T-helper 9 cell (primary cell): ENCODE data around the gene OR2V2.

ENCODE experiments used
- DNase-seq: peaks from one replicate; pipeline ENCODE4 v3.0.0-alpha.2; 2020

Gene OR2V2

DNA sequence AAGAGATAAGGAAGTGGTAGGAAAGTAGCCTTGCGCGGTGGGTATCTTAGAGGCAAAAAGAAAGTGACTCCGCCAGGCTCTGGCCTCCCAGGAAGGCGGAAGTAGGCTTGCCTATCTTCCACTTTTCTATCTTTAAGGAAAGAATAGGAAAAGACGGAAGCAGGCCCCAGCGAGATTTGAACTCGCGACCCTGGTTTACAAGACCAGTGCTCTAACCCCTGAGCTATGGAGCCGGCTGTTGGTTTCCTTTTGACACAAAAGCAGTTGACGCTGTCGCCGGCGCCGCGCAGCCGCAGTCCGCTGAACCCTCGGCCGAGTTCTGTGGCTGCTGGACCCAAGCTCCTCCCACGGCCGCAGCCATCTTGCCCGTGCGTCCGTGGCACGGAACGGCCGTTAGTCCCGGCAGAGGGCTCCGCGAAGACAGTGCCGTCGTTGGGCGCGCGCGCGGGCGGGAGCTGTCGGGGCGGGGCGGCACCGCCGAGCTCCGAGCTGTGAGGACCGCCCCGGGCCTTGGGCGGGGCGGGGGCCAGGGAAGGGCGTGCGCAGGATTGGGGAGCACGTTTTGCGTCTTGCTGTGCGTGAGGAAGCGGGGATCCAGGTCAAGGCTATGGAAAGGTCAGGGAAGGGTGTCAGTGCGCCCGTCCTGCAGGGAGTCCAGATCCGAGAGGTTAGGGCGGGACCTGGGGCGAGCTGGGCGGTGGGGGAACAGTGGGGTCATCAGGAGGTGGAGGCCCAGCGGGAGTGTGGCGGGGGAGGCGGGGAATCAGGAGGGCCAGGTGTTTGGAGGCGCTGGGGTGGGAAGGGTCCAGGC is 44.3 kb downstream of the OR2V2 start:
- DNase-seq: peak; percentile 95

DNA sequence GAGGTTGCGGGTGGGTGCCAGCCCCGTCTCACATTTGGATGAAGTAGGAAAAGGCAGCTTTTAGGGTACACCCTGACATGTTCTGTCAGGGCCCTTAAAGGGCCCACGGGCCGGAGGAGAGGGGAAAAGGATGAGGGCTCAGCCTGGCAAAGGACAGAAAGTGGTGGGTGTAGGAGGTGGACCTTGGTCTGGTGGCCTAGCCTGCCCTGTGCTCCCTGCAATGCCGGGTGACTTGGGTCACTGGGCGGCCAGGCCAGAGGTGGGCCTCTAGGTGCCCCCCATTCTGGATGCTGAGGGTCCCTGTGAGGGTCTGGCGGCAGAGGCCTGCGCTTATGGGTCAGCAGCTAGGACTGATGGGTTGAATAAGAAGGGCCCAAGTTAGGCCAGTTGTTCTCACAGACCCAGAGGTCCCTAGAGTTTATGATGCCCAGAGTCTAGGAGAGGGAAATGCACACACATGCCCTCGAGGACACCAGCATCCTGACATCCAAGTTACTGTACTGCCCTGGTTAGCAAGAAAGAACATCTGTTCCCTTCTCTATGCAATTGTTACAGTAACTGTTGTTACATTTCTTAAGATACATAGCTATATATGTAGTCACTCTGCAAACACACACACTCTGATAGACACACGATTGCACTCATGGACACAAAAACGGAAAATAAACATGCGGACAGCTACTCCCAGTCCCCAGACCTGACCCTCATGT is 45.1 kb downstream of the OR2V2 start:
- DNase-seq: no peak

DNA sequence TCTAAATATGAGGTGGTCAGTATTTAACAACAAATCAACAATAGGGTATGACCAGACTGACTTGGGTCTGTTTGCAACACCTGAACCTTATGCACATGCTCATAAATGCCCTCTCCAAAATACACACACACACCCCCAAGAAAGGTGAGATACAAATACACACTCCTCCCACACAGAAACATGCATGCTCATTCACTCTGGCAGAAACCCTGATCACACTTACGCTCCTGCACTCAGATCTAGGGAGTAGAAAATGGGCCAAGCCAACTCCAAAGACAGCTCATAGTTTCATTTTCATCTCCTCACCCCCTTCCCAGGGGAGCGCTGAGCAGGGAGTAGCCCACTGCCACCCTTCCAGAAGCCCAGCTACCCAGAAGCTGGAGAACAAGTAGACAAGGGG is 46.3 kb downstream of the OR2V2 start:
- DNase-seq: no peak

DNA sequence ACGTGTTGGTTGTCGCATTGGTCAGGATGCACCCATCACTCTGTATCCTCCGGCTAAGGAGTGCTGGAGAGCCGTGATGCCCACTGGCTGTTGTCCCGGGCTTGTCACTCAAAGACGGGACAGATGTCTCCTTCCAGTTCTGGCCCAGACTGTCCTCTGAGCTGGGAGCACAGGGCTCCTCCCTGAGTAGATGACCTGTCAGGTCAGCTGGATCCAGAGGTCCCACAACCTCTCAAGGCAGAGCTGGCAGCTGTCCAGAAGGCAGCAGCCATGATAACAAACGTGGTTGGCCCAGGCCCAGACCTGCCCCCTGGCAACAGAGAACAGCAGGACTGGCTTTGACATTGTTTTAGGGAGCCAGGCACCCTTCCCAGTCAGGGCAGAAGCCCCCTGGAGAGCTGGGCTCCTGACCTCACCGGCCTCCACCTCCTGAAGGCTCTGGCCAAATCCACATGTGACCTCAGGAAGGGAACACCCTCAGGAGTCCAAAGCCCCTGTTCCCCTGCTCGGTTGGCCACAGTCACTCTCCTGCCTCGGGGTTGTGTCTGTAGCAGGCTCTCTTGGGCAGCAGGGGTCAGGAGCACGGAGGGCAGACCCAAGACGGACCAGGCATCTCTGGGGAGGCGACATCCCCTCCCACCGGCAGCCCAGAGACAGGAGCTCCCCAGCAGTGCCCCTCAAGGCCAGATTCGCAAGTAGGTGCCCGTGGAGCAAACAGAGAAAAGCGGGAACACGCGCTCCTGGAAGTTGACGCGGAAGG is 47.3 kb downstream of the OR2V2 start:
- DNase-seq: no peak

DNA sequence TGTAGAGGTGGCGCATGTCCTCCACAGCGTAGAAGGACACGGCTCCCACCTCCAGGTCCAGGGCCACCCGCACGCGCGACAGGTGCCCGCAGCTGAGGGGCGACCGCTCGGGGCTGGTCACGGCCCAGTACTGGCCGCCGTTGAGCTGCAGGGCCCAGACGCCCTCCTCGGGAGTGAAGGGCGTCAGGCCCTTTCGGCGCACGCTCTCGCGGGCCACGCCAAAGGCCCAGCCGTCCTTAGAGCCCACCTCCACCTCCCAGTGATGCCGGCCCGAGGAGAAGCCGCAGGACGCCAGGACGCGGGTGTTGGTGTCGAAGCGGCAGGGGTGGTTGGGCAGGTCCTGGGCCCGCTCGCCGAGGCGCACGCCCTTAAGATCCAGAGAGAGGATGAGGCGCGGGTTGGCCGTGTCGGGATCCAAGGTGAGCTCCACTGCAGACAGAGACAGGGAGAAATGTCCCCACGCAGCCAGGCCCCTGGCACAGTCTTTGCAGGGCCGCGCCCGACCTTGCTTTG is 47.9 kb downstream of the OR2V2 start:
- no peak for DNase-seq

DNA sequence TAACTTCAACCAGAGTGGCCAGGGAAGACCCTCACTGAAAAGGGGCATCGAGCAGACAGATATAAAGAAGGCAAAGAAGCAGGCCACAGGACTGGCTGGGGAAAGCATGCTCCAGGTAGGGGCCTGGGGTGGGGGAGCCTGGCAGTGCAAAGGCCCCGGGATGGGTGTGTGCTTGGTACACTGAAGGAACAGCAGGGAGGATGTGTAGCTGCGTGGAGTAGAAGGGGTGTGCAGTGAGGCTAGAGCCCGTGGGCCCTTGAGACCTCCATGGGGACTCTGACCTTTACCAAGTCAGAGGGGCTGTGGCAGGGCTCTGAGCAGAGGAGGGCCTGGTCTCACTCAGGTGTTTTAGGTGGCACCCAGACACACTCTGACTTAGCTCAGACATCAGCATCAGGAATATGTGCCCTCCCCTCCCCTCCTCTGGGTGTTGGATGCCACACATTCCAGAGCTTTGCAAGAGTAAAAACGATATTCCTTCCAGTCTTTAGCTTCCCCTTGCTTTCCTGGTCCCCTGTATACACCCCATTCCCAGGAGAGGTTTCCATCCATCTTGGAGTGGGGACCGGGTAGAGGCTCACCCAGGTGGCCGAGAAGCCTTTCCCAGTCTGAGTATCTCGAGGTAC is 50.1 kb downstream of the OR2V2 start:
- no peak for DNase-seq

DNA sequence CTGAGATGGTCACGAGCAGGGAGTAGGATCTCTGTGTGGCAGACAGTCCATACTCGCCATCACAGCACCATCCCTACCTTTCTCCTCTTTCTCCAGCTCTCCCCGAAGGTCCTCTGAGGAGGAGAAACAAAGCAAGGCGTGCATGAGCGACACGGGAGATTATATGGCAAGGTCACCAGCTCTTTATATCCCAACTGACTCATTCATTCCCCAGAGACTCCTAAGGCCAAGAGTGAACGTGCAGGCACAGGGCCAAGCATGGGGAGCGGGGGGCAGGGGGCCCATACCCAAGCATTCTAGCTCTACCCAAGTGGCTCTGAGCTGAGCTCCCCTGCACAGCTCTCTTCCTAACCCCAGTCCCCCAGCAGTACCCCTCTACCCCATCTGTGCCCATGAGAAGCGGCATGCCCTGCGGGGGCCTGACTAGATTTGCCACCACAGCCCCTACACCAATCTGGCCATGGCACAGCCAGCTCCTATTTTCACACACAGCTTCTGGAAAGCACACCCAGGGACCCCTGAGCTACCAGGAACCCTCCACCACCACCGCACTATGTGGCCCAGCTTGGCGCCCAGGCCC is 50.8 kb downstream of the OR2V2 start:
- no peak for DNase-seq

DNA sequence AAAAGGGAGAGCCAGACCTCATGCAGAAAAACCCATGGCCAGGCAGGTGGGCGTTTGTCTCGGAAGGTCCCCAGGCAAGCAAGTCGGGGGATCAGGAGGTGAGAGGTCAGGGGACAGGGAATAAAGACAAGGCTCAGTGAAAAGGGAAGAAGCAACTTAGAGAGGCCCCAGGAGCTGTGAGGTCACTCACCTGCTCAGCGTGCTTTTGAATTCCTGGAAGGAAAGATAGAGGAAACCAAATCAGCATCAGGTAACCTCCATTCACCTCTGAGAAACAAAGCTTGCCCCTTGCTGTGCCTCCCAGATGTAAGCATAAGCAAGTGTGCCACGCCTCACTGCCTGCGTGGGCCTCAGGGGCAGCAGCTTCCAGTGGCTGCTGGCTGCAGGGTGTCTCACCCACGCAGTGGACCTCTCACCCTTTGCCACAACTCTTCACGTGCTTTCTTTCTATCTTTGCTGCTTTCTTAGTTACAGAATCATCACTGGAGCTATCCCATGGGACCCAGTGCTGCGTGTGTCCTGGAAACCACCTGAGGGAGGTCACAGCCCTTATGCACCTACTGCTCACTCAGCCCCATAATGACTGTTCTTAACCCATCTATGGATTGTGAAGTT is 51.6 kb downstream of the OR2V2 start:
- DNase-seq: no peak

DNA sequence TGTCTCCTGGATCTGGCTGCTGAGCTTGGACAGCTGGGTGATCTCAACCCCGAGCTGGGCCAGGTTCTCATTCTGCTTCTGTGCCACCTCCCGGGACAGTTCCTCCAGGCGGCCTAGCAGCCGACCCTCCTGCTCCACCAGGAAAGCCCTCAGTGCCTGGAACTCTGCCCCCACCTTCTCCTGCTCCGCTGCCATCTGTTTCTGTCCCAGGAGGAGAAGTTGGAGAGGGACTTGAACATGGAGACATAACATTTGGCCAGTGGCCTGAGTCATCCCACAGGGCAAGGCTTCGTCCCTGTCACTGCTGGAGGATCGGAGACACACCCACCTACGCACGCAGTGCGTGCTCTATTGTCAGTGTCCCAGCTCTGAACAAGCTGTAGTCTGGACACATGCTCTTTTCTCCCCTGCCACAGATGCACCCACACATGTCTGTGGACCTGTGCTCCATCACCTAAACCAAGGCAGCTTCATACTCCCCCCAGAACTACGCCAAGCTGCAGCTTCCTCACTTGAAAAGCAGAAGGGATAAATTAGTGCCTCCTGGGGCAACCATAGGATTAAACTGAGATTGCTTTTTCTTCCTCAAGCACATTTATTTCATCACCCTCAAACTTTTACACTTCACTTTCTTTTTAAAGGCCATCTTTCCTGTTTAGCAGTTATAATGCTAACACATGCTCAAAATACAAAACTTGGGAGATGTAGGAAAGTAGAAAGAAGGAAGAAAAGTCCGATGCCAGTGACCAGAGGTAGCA is 52.7 kb downstream of the OR2V2 start:
- DNase-seq: no peak

DNA sequence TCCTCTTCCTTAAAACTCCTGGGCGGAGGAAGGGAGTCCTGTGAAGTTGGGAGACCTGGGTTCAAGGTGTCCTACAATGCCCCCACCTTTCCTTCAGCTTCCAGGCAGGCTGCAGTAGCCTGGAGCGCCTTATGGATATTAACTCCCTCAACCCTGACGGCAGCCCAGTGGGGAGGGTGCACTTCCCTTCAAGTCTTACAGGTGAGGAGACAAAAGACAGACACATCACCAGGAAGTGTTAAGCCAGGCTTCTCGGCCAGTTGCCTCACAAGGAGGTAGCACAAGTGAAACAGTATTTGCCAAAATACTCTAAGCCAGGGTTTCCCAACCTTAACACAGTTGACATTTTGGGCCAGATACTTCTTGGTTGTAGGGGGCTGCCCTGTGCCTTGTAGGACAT is 53.4 kb downstream of the OR2V2 start:
- no peak for DNase-seq

DNA sequence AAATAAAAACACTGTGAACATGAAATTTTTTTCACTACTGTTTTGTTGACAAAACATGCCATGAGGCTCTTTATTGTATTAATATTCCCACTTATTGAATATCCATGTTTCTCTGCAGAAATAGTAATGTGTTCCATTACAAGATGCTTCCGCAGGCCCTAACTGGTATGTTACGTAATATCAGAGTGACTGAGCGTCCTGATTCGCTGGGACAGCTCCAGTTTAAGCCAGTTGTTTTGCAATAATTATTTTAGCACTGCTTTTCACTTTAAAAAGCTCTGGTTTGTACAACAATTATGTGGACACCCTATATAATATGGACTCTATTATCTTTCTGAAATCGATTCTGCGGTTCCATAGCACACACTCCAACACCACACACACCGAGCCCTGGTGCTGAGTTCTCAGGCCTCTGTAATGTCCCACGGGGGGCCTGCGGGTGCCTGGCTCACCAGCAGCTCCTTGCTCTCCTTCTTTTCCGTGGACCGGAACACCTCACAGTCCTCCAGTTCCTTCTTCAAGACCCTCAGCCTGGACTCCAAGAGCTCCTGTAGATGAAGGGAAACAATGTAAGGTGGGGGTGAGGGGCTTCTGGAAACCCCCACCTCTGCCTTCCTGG is 55.8 kb downstream of the OR2V2 start:
- no peak for DNase-seq

DNA sequence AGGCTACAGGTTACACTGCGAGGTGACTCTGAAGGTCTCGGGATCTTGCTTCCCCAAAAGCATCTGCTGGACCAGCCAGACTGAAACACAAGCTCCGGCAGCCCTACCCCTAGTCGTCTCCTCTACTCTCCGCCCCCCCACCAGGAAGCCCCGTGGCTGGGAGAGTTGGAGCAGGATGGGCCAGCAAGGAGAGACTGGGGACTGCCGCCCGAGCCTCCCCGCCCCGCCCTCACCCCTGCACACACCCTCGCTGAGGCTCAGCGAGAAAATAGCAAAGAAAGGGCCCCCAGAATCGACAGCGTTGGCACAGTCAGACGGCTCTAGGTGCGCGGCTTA is 56.4 kb downstream of the OR2V2 start:
- DNase-seq: no peak

DNA sequence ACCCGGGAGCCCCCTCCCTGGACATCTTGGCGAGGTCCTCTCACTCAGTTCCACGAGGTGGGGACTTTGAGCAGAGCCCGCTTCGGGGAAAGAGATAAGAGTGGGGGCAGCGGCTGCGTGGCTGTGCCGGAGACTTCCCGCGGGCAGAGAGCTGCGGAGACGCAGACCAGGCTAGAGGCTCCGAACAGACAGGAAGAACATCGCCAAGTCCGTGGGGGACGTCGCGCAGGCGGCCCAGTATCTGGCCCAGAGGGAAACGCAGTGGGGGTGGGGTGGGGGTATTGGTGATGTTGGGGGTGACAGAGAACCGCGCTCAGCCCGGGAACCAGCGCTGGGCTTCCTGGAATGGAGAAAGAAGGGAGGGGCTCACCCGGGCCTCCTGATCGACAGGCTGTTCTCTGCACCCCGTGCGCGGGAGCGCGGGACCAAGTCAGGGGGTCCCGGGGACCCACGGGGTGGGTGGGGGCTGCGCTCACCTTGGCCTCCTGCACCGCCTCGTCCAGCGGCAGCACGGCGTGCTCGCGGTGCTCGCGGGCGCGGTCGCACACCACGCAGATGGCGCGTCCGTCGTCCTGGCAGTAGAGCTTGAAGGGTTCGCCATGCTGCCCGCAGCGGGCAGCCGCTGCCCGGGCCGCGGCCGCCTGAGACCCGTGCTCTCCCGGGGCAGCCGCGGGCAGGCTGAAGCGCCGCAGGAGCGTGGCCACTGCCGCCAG is 56.9 kb downstream of the OR2V2 start:
- DNase-seq: no peak

DNA sequence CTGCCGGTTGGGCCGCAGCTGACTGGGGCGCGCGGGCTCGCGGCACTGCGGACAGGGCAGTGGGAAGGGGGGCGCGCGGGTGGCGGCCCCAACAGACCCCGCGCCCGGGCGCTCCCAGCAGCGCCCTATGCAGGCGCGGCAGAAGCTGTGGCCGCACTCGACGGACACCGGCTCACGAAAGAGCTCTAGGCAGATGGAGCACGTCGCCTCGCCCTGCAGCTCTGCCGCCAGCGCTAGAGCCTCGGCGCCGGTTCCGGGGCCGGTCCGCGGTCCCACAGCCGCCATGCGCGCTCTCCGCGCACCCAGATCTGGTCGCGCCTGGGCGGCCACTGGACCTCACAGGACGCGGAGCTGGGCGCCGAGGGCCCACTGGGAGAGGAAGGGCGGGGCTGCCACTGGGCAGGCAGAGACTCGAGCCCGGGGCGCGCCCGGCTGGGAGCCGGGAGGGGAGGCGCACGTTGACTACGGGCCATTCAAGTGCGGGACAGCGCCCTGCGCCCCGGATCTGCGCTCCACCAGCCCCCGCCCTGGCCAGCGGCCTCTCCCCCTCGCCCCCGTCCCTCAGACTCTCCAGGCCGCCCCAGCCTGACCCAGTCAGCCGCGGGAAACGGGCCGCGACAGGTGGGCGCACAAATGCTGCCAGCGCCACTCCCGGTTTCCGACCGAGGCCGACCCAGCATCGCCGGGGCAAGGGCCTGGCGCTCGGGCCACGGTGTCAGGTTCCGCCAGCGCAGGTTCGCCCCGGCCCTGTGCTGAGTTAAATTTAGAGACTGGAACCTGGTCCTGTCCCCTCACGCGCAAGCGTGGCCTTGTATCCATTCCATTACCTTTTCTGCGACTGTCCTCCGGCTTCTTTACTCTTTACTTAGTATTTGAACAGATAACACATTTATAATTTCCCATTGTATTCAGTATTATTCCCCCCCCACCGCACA is 57.7 kb downstream of the OR2V2 start, which contains the start of gene TRIM7:
Gene TRIM7, minus strand, starts transcription at position 371 of the 935 bp plus-strand sequence. Its CDS starts 86 bp downstream, at position 285.
- no peak for DNase-seq

DNA sequence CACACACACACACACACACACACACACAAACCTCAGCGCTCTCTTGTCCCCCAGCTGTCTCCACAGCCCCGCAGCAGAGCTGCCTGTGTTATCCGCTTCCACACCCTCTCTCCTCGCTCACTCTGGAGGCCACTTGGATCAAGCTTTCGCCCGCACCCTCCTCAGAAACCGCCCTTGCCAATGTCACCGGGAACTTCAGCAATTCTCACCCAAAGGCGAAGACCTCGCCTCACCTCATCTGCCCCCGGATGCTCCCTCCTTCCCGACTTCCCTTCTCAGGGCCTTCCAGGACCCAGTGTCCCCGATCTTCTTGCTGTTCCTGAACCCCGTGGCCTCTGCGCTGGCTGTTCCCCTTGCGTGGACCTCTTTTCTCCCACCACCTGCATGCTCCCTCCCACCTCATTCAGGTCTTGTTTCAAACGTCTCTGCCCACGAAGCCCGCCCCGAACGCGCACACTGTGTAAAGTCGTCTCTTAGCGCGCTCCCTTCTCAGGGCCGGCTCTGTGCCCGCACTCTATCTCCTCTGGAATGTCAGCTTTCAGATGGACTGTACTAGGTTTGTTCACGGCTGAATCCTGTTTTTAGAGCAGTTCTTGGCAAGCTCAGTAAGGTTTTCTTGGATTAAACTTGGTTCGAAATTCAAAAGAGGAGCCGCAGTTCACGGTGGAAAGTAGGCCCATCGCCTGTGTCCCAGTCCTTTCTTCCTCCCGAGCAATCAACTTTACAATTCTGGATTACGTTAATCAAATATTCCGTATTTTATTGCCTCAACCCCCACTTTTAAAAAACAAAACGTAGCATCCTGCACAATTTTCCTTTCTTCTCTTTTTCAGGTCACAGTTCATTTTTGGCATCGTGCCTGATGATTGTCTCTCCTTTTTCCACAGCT is 58.6 kb downstream of the OR2V2 start:
- no peak for DNase-seq

DNA sequence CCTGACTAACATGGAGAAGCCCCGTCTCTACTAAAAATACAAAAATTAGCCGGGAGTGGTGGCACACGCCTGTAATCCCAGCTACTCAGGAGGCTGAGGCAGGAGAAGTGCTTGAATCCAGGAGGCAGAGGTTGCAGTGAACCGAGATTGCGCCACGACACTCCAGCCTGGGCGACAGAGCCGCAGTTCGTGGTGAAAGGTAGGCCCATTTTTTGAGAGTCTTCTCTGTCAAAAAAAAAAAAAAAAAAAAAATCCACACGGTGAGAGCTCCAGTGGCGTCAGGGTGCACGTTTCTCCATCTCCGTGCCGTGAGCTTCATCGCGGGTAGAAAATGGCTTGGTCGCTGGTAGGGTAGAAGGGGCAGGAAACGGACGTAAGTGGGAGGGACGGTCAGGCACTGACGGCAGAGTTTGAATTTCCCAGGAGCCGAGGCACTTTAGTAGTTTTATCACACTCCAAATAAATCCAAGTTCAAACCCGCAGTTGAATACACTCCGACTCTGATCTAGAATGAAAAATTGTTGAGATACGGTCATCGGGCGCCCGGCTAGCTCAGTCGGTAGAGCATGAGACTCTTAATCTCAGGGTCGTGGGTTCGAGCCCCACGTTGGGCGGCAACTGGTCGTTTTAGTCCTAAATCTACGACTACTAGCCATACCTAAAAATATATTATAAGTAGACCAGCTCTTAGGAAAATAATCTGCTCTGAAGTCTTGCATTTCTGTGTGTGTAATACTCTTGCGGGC is 60.0 kb downstream of the OR2V2 start:
- DNase-seq: peak; percentile 53

DNA sequence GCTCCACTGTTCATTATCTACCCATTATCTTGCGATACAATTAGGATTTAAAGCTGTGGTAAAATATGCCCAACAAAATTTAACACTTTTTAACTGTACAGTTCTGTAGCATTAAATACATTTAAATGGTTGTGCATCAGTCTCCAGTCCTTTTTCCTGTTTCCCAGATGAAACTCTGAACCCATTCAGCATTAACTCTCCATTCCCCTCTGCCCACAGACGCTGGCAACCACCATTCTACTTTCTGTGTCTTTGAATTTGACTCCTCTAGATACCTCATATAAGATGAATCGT is 60.5 kb downstream of the OR2V2 start:
- DNase-seq: no peak
